HG03039 (cell line): ENCODE measurements around the gene MMS19.
"Not testable (repeated sequence)": the region's sequence is repeated elsewhere in the genome, so short reads cannot be mapped to it uniquely, and the experiment has no call there.

ENCODE experiments used
- ATAC-seq: cut with Tn5 transposase; IDR thresholded peaks from one replicate; pipeline ENCODE4 v1.9.1; 2021; ENCODE audit warnings: mild to moderate bottlenecking, moderate library complexity; ENCODE audit not compliant: unreplicated experiment

MMS19 gene

GRCh38 chr10:97468781-97469180 is 29.4 kb downstream of the MMS19 start:
- not testable (repeated sequence) for ATAC-seq

DNA sequence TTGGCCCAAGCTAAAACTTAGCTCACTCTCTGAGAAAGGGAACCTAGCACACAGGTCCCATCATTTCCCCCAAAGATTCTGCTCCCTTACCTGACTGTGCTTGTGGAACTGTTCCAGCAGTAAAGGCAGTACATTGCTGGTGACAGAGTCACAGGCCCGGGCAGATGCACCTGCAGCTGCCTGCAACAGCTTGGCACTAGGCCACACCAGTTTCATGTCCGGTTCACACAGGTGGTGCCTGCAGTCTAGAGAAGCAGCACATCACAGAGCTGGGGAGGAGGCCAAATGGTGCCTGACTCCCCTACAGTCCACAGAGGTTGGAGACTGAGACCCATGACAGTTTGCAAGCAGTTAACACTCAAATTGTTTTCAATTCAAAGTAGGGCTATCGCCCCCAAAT is 30.1 kb downstream of the MMS19 start:
- no peak for ATAC-seq

- no peak for ATAC-seq
Measured at GRCh38 chr10:97466755-97467154, 31.5 kb downstream of the MMS19 start.

- ATAC-seq: no peak
Measured at GRCh38 chr10:97465982-97466381, 32.2 kb downstream of the MMS19 start.

- no peak for ATAC-seq
Measured at GRCh38 chr10:97464226-97464625, 34.0 kb downstream of the MMS19 start.

- no peak for ATAC-seq
Measured at GRCh38 chr10:97463363-97464132, 34.7 kb downstream of the MMS19 start.

DNA sequence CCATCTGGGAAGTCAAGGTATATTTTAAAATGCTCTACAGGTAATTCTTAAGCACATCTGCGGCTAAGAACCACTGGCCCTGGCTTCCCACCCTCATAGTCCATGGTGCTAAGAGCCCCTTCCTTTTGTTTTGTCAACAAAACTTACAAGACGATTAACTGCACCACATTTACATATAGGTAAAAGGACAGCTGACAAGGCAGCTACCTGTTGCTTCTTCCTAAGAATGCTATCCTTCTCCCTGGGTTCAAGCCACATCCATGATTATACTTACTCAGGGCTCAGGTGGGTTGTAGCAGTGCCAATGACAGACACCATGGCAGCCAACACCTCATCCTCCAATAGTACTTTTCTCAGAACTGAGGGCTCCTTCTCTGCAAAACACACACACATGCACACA is 35.9 kb downstream of the MMS19 start:
- ATAC-seq: no peak

GRCh38 chr10:97459933-97460332 is 38.3 kb downstream of the MMS19 start:
- no peak for ATAC-seq

DNA sequence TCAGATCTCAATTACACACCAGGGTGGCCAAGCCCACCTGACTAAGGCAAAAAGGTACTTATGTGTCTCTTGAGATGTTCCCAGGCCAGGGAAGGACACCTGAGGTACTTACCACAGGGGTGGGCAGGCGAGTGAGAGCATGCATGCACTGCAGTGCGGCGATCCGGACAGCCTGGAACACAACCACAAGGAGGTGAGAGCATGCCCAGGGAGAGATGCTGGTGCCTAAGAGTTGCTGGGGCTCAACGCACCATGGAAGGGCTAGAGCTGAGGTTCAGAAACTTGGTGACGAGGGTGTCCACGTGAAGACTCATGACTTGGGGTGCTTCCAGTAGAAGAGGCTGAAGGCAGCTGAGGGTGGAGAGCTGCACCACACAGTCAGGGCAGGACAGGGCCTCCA is 39.1 kb downstream of the MMS19 start:
- ATAC-seq: no peak

DNA sequence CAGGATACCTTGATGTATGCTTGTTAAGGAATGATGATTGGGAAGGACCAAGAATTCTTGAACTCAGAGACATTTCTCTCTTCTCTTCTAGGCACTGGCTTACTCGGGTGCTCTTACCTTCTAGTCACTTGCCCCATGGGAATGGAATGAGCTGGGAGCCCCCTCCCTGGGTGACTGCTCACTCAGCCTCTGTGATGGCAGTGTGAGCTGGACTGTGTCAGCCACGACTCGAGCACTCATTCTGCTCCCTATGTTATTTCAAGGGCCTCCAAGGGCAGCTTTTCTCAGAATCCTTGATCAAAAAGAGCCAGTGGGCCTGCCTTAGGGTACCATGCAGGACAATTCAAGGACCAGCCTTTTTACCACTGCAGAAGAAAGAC is 41.5 kb downstream of the MMS19 start:
- no peak for ATAC-seq

DNA sequence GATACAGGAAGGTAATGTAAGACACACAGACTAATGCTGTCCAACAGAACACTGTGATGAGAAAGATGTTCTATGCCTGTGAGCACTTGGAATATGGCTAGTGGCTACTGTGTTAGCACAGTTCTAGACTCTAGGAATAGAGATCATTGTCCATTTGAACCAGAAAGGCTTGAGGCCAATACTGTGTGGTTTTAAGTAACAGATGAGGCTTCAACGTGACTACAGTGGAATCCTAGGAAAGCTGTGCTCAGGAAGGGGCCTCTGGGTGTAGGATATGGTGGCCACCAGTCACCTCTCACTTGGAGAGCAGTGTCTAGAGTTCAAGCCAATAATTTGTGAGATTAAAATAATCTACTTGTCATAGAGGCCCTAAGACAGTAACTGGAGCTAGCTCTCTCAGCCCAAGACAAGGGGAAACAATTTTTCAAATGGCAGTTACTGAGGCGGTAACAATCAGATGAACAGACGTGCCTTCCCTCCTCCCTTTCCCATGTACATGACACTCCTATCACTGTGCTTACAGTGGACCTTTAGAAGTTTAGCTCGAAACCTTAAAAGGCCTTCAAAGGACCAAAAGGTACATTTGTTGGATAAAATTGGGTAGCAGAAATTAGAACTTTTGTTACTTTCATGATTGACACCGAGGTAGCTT is 42.1 kb downstream of the MMS19 start:
- ATAC-seq: no peak

- ATAC-seq: no peak
Measured at GRCh38 chr10:97454330-97455036, 43.7 kb downstream of the MMS19 start.

DNA sequence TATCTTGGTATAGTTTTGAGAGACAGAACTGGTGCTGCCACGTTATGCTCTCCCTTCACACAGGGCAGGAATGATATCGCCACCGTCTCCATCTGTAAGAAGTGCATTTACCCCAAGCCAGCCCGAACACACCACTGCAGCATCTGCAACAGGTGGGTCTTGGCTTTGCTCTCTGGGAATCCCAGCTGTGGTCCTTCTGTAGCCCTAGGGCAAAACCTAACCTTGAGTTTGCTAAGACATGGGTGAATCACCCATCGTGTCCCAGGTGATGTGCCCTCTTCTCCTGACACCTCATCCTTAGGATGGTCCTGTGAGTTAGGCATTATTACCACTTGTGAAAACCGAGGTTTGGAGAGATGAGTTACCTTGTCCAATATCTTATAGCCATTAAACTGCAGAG is 45.9 kb downstream of the MMS19 start:
- ATAC-seq: no peak

DNA sequence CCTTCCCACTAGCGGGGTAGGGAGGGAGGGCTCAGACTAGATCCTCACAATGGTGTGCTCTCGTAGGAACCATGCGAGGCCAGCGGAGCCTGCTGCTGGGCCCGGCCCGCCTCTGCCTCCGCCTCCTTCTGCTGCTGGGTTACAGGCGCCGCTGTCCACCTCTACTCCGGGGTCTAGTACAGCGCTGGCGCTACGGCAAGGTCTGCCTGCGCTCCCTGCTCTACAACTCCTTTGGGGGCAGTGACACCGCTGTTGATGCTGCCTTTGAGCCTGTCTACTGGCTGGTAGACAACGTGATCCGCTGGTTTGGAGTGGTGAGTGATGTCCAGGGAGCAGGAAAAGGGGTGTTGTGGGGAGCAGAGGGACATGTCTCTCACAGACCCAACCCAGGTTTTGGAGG is 46.6 kb downstream of the MMS19 start:
- ATAC-seq: no peak

DNA sequence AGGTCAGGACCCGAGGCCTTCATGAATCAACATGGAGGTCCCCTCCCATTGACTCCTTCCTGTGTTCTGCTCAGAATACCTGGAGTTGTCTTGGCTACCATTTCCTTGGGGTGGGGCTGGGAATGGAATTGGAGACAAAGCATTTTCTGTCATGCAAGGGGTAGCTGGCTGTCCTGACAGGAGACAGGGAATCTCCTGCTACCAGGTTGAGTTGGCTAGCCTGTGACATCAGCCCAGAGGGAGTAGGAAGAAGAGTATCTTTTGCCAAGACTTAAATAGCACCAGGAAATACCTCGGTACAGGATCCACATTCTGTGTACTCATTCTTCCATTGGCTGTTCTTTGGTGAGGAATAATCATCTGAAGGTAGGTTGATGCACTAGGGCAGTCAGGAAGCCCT is 47.4 kb downstream of the MMS19 start:
- no peak for ATAC-seq

GRCh38 chr10:97445722-97446639 is 52.2 kb downstream of the MMS19 start, which contains the start of the genes EXOSC1 and ZDHHC16:
EXOSC1 (minus strand) TSS chr10:97446006; CDS start chr10:97445985, 21 bp downstream.
ZDHHC16 (plus strand) TSS chr10:97446175; CDS start chr10:97451676, 5,501 bp downstream.
- peak; percentile 87 for ATAC-seq

GRCh38 chr10:97445357-97445721 is 52.9 kb downstream of the MMS19 start:
- no peak for ATAC-seq

DNA sequence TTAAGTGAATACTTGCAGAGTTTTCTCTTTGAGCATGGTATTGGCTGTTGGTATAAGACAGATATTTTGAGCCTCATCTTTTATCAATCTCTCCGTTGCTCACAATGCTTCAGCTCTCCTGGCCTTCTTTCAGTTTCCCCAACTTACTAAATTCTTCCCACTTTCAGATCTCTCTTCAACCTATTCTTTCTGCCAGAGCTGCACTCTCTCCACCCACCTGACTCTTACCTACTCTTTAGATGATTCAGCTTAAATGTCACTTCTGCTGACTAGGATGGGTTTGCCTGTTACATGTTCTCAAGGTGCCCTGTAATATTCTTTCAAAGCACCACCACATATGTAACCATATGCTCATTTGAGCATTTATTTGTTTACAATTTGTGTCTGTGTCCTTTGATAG is 54.0 kb downstream of the MMS19 start:
- ATAC-seq: no peak

DNA sequence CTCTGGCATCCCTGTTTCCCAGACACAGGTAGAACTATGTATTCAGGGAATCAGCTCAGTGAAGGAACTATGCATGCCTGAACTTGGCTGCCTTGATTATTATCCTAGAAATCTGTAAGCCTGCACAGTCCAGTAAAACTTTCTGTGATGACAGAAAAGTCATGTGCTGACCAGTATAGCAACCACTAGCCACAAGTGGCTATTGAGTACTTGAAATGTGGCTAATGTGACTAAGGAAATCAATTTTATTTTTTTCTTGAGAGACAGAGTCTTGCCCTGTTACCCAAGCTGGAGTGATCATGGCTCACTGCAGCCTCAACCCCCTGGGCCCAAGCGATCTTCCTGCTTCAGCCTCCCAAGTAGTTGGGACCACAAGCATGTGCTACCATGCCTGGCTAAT is 55.9 kb downstream of the MMS19 start:
- no peak for ATAC-seq

- no peak for ATAC-seq
Measured at GRCh38 chr10:97435211-97435610, 63.0 kb downstream of the MMS19 start.

- no peak for ATAC-seq
Measured at GRCh38 chr10:97434557-97434956, 63.7 kb downstream of the MMS19 start.
